Uterus (tissue), 4 donors: ENCODE results near the gene SLC8A1. TPM values are rescaled to one million over a fixed set of nuclear protein-coding genes. Genes with fewer than 3 reads are reported as not detected.

Experiments
- DNase-seq, 2 donors: peaks; one replicate each; pipeline ENCODE4 v3.0.0-alpha.2; 2019 to 2020
- H3K27ac ChIP-seq, 2 donors: fragments of 200-600 bp; sonication (generic); 1 replicate in 1 of 2; 2 replicates in 1 of 2; pipeline ENCODE4 v1.5.1; 2016 to 2018
- H3K27me3 ChIP-seq, 2 donors: fragments of 200-600 bp; sonication (generic); one replicate each; pipeline ENCODE4 v1.5.1; 2018 to 2019; ENCODE audit warnings: control low read depth in 1 of 2
- H3K36me3 ChIP-seq, 2 donors: fragments of 200-600 bp; sonication (generic); one replicate each; pipeline ENCODE4 v1.5.1; 2019; ENCODE audit warnings: control low read depth in 1 of 2
- H3K4me1 ChIP-seq, 2 donors: fragments of 200-600 bp; sonication (generic); one replicate each; pipeline ENCODE4 v1.5.1; 2018 to 2019; ENCODE audit warnings: control low read depth in 1 of 2
- H3K4me3 ChIP-seq, 2 donors: fragments of 200-600 bp; sonication (generic); 1 replicate in 1 of 2; 2 replicates in 1 of 2; pipeline ENCODE4 v1.5.1; 2018 to 2019; ENCODE audit warnings: mild to moderate bottlenecking in 1 of 2
- H3K9me3 ChIP-seq, 2 donors: fragments of 200-600 bp; sonication (generic); one replicate each; pipeline ENCODE4 v1.5.1; 2019; ENCODE audit warnings: control low read depth in 1 of 2
- POLR2A ChIP-seq, 2 donors: fragments of 450-650 bp; IDR thresholded peaks; one replicate each; pipeline ENCODE4 v1.6.1; 2016; ENCODE audit warnings: antibody characterized with exemption in 2 of 2, mild to moderate bottlenecking in 1 of 2, moderate library complexity in 1 of 2
- intact Hi-C: fragments of 100-400 bp; cut with DNase I; formaldehyde crosslinking; loops from one replicate; pipeline ENCODE4 v1.15.1; 2023; ENCODE audit warnings: low total_unique reads
- total RNA-seq, 4 donors: library from RNA; depleted of rRNA in 3 of 4; stranded (reverse); fragments of >200 nt in 3 of 4; gene quantifications; one replicate each; pipeline versions ENCODE4 v1.1.0 to v1.2.4, GENCODE V29; 2014 to 2023
- TF ChIP-seq, protein P1 (sequence below), 4 experiments: fragments of 200-600 bp in 2 of 4; fragments of 450-650 bp in 2 of 4; sonication (generic) in 2 of 4; IDR thresholded peaks; one replicate each; pipeline ENCODE4 v1.5.1; 2016 to 2019; ENCODE audit warnings: antibody characterized with exemption in 4 of 4, mild to moderate bottlenecking in 2 of 4, moderate library complexity in 1 of 4
- donor health status: DM: yes; HTN: yes; CAD: no.

The SLC8A1 gene
- total RNA-seq, 4 donors from 2014 or later, result 61.2 to 257 (median 140) TPM

DNA sequence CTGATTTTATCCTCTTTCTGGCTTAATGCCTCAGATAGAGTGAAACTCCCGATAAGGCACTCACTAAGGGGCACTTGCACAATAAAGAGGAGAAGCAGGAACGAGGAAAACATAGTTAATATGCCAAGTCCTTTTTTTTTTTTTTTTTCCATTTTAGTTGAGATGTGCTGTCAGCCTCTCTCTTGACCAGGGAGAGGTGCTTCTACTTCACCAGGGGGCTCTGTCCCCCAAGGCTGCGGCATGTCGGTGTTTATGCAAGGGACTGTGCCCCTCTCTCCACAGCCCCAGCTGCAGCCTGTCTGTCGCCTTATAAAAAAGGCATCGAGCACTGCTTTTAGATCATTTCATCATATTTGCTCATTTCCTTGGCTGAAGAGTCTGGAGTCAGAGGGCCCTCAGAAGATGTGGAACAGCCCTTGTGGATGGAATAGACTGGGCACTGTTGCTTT, 178.1 kb downstream of the SLC8A1 start:
- Histone ChIP-seq H3K27ac (no peak overlapping the region), H3K9me3 (no peaks in the 10 kb centered on the region), H3K27me3 (no peaks in the 10 kb centered on the region), H3K36me3 (no peaks in the 10 kb centered on the region), H3K4me1 (peaks cover 0 to 9% of the 10 kb centered on the region in 2 donors), H3K4me3 (no peak overlapping the region)
- intact Hi-C loops, result no loop called here
- no peak for DNase-seq
- TF ChIP-seq, protein P1, sequence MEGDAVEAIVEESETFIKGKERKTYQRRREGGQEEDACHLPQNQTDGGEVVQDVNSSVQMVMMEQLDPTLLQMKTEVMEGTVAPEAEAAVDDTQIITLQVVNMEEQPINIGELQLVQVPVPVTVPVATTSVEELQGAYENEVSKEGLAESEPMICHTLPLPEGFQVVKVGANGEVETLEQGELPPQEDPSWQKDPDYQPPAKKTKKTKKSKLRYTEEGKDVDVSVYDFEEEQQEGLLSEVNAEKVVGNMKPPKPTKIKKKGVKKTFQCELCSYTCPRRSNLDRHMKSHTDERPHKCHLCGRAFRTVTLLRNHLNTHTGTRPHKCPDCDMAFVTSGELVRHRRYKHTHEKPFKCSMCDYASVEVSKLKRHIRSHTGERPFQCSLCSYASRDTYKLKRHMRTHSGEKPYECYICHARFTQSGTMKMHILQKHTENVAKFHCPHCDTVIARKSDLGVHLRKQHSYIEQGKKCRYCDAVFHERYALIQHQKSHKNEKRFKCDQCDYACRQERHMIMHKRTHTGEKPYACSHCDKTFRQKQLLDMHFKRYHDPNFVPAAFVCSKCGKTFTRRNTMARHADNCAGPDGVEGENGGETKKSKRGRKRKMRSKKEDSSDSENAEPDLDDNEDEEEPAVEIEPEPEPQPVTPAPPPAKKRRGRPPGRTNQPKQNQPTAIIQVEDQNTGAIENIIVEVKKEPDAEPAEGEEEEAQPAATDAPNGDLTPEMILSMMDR (IDR thresholded peaks at IDR 0.05), result no peak
- TF ChIP-seq POLR2A (IDR thresholded peaks at IDR 0.05), result no peak

DNA sequence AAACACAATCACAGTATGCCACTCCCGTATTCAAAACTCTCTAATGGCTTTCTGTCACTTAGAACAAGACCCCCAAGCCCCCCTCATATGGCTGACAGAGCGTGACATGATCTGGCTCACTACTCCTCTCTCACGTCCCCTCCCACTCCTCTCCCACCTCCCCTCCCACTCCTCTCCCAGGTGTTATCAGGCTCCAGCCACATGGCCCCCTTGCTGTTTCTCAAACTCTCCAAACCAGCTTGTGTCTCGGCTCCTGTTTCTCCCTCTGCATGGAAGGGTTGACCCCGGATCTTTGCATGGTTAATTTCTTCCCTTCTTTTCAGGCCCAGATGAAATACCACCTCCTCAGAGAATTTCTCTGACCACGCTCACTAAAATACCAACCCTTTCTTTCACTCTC, 180.8 kb downstream of the SLC8A1 start:
- Histone ChIP-seq H3K27ac (no peak overlapping the region), H3K4me3 (no peak overlapping the region), H3K27me3 (no peaks in the 10 kb centered on the region), H3K4me1 (peaks cover 0 to 9% of the 10 kb centered on the region in 2 donors), H3K9me3 (no peaks in the 10 kb centered on the region), H3K36me3 (no peaks in the 10 kb centered on the region)
- no peak for DNase-seq
- intact Hi-C loops, result no loop called here
- TF ChIP-seq, protein P1 (IDR thresholded peaks at IDR 0.05), result no peak
- no peak for TF ChIP-seq POLR2A (IDR thresholded peaks at IDR 0.05)

DNA sequence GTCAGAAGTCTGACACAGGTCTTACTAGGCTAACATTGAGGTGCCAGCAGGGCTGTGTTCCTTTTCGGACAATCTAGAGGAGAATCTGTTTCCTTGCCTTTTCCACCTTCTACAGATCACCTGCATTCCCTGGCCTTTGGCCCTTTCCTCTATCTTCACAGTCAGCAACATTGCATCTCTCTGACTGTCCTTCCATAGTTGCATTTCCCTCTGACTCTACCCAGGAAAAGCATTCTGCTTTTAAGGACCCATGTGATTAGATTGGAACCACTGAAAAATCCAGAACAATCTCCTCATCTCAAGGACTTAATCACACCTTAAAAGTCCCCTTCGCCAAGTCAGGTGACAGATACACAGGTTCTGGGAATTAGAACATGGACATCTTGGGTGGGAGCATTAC, 181.5 kb downstream of the SLC8A1 start:
- TF ChIP-seq, protein P1 (IDR thresholded peaks at IDR 0.05), result no peak
- TF ChIP-seq POLR2A (IDR thresholded peaks at IDR 0.05), result no peak
- Histone ChIP-seq H3K4me3 (no peak overlapping the region), H3K36me3 (no peaks in the 10 kb centered on the region), H3K9me3 (no peaks in the 10 kb centered on the region), H3K4me1 (peaks cover 0 to 9% of the 10 kb centered on the region in 2 donors), H3K27ac (no peak overlapping the region), H3K27me3 (no peaks in the 10 kb centered on the region)
- no peak for DNase-seq
- intact Hi-C loops, result no loop called here

DNA sequence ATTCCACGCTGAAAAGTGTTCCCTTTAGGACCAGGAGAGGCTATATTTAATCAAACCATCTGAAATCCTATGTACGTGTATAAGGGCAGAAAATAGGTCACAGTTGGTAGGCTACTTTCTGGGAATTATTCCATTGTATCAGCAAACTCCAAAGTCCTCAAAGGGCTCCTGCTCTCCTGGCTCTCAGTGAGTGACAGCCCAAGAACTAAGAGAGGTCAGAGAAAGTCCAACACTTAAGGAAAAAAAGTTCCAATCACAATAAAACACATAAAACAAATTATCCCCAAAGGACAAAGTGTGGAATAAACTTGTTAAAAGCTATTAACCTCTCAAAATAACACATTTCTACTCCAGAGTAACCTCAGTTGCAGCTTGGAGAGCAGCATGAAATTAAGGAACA, 183.3 kb downstream of the SLC8A1 start:
- no peak for DNase-seq
- Histone ChIP-seq H3K9me3 (no peaks in the 10 kb centered on the region), H3K27ac (no peak overlapping the region), H3K4me3 (no peak overlapping the region), H3K27me3 (no peaks in the 10 kb centered on the region), H3K4me1 (no peaks in the 10 kb centered on the region), H3K36me3 (no peaks in the 10 kb centered on the region)
- TF ChIP-seq, protein P1 (IDR thresholded peaks at IDR 0.05), result no peak
- TF ChIP-seq POLR2A (IDR thresholded peaks at IDR 0.05), result no peak
- intact Hi-C loops, result no loop called here

DNA sequence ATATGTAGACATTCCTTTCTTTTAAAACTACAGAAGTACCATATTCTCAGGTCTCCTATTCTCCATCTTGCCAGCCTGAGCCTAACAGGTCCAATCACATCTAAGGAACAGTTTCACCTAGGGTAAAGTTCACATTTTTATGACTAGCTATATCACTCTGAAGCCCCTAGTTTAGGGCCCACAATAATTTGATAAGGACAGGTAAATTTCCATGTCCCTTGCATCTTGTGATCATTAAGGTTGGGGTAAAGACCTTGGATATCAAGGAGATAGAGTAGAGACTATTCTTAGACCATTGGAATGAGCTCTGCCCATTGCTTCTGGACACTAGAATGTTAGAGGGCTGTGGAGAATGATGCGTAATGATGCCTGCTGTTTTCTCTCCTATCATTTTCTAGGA, 185.7 kb downstream of the SLC8A1 start:
- TF ChIP-seq, protein P1 (IDR thresholded peaks at IDR 0.05), result no peak
- no peak for TF ChIP-seq POLR2A (IDR thresholded peaks at IDR 0.05)
- no peak for DNase-seq
- H3K27ac ChIP-seq, result no peak overlapping the region
- no peak overlapping the region for H3K4me3 ChIP-seq
- no peaks in the 10 kb centered on the region for H3K27me3 ChIP-seq
- H3K36me3 ChIP-seq, result no peaks in the 10 kb centered on the region
- no peaks in the 10 kb centered on the region for H3K9me3 ChIP-seq
- no peaks in the 10 kb centered on the region for H3K4me1 ChIP-seq
- intact Hi-C loops, result no loop called here
